ENCODE data around the gene GRIK2.
"Not testable (repeated sequence)": the region's sequence is repeated elsewhere in the genome, so short reads cannot be mapped to it uniquely, and the experiment has no call there.

Gene GRIK2

DNA sequence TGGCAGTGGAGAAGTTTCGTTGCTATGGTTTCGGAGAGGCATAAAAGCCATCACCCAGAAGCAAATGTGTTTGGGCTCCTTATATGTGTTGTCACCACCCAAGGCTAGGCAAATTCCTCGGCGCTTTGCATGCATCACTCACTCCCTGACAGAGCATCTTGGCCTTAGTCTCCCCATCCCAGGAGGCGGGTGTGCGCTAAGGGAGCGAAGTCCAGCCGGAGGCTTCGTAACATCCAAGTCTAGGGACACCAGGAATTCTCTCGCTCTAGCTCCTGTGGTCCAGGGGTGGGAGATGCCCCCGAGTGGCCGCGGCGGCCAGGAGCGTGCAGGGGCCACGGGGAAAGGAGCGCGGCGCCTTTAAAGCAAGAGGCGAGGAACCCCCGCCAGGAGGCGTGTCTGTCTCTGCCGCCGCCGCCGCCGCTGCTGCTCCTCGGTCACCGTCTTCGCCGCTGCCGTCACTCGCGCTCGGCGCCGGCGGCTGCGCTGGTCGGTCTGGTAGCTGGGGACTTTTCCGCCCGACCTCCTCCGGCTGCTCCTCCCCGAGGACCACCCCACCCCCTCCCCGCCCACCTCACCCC lies at the start of gene GRIK2:
Gene GRIK2 (plus strand): TSS at position 458 of the 578 bp plus-strand sequence.
- Mint-ChIP-seq H3K4me3 (peak within 1 kb of the TSS in 1 of 2 donors; percentile 50), H3K9me3 (peaks cover 0 to 3% of the 10 kb centered on the region in 2 donors)
- DNase-seq: no peak

DNA sequence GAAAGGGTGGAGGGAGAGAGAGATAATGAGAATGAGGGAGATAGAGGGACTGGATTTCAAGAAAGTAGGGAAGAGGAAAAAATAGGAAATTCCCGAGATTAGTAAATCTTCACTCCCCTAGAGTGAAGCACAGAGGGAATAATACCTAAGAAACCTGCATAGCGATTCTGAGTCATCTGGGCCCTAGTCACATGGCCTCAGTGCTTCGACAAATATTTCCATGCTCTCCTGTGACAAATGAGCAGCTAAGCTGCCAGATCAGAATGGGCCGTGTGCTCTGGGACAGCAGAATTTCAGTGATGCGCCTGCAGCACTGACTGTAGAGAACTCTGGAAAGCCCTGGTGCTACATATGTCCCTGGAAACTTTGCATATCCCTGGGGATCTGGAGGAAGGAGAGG lies 48.6 kb upstream of the GRIK2 start:
- H3K27ac Mint-ChIP-seq: no peak overlapping the region
- H3K27me3 Mint-ChIP-seq: no peaks in the 10 kb centered on the region
- no peak overlapping the region for H3K4me3 Mint-ChIP-seq
- ATAC-seq: no peak
- no peak for DNase-seq
- H3K4me1 Mint-ChIP-seq: no peaks in the 10 kb centered on the region
- peaks cover 0 to 4% of the 10 kb centered on the region in 2 donors for H3K9me3 Mint-ChIP-seq

More for the DNA sequence above, at the start of gene GRIK2:
- Mint-ChIP-seq H3K4me1 (no peaks in the 10 kb centered on the region), H3K27me3 (peaks cover 61% of the 10 kb centered on the region), H3K27ac (no peak within 1 kb of the TSS)
- peak; percentile 45 for ATAC-seq

DNA sequence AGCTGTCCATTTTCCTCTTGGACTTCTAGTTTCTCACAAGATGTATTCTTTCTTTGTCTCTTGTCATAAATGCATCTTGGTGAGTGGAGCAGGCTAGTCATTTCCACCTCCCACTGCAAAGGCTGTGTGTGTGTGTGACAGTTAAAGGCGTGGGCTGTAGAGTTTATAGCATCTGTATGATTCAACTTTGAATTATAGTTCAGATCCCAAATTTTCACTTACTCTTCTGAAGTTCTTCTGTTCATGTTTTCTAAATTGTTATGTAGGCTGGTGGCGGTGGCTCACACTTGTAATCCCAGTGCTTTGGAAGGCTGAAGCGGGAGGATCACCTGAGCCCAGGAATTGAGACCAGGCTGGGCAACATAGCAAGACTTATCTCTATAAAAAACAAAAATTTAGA lies 44.7 kb upstream of the GRIK2 start:
- Mint-ChIP-seq H3K27me3 (no peaks in the 10 kb centered on the region), H3K4me3 (no peak overlapping the region), H3K4me1 (no peaks in the 10 kb centered on the region), H3K9me3 (no peaks in the 10 kb centered on the region), H3K27ac (no peak overlapping the region)
- DNase-seq (no peak), ATAC-seq (no peak)

DNA sequence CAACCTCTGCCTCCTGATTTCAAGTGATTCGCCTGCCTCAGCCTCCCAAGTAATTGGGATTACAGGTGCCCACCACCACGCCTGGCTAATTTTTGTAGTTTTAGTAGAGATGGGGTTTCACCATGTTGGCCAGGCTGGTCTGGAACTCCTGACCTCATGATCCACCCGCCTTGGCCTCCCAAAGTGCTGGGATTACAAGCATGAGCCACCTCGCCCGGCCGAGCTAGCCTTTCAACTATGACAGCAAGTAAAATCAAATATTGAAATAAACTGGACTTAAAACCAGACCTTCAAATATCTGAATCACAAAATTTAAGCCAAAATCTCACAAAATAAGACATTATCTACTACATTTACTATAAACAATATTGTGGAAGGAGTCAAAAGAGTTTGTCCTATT lies 42.9 kb upstream of the GRIK2 start:
- not testable (repeated sequence) for ATAC-seq, H3K27ac Mint-ChIP-seq, H3K9me3 Mint-ChIP-seq, H3K27me3 Mint-ChIP-seq, H3K4me1 Mint-ChIP-seq, DNase-seq, H3K4me3 Mint-ChIP-seq

DNA sequence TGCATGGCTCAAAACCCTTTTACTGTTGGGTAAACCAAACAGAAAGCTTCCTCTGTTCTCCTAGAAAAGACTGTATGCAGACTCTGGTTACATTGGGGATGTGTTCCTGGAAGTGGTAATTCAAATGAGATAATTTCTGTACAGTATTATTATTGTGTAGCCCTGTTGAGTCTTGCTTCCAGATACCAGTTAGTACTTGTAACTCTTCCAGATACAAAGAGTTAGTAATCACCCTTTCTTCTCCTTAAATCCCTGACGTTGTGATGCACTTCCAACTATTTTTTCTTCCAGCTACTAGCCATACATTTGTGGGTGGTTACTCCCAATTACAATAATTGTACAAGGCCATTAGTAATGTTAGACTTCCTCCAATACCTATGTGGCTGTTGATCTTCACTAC lies 42.3 kb upstream of the GRIK2 start:
- no peak overlapping the region for H3K4me3 Mint-ChIP-seq
- no peak overlapping the region for H3K27ac Mint-ChIP-seq
- ATAC-seq (no peak), DNase-seq (no peak)
- H3K9me3 Mint-ChIP-seq: no peaks in the 10 kb centered on the region
- H3K4me1 Mint-ChIP-seq: no peaks in the 10 kb centered on the region
- no peaks in the 10 kb centered on the region for H3K27me3 Mint-ChIP-seq

GRCh38 chr6:101352316-101352715 lies 41.2 kb upstream of the GRIK2 start:
- Mint-ChIP-seq H3K27me3 (no peaks in the 10 kb centered on the region), H3K27ac (no peak overlapping the region), H3K4me3 (no peak overlapping the region), H3K4me1 (no peaks in the 10 kb centered on the region), H3K9me3 (no peaks in the 10 kb centered on the region)
- no peak for ATAC-seq
- DNase-seq: no peak

GRCh38 chr6:101365181-101365580 lies 28.3 kb upstream of the GRIK2 start:
- H3K4me1 Mint-ChIP-seq: no peaks in the 10 kb centered on the region
- ATAC-seq (no peak), DNase-seq (no peak)
- no peaks in the 10 kb centered on the region for H3K27me3 Mint-ChIP-seq
- no peak overlapping the region for H3K27ac Mint-ChIP-seq
- no peak overlapping the region for H3K4me3 Mint-ChIP-seq
- no peaks in the 10 kb centered on the region for H3K9me3 Mint-ChIP-seq

GRCh38 chr6:101379926-101380325 lies 13.6 kb upstream of the GRIK2 start:
- H3K27ac Mint-ChIP-seq: no peak overlapping the region
- H3K4me1 Mint-ChIP-seq: no peaks in the 10 kb centered on the region
- no peak overlapping the region for H3K4me3 Mint-ChIP-seq
- H3K27me3 Mint-ChIP-seq: no peaks in the 10 kb centered on the region
- DNase-seq (no peak), ATAC-seq (no peak)
- H3K9me3 Mint-ChIP-seq: peaks cover 10 to 17% of the 10 kb centered on the region in 2 donors

- H3K4me3 Mint-ChIP-seq: no peak overlapping the region
Observed at GRCh38 chr6:101380897-101381630, 12.4 kb upstream of the GRIK2 start.

DNA sequence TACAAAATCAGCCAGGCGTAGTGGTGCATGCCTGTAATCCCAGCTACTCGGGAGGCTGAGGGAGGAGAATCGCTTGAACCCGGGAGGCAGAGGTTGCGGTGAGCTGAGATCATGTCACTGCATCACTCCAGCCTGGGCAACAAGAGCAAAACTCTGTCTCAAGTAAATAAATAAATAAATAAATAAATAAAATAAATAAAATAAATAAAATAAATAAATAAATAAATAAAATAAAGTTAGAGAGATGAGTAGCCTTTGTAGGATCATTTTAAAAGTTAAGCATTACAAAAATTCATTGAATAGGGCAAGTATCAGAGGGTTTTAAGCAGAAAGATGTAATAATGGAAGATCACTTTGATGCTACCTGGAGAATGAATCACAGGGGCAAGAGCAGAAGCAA lies 9.8 kb upstream of the GRIK2 start:
- H3K4me1 Mint-ChIP-seq, H3K4me3 Mint-ChIP-seq, H3K27me3 Mint-ChIP-seq, ATAC-seq, H3K27ac Mint-ChIP-seq, DNase-seq: not testable (repeated sequence)
- H3K9me3 Mint-ChIP-seq: peaks cover 9 to 10% of the 10 kb centered on the region in 2 donors

More at GRCh38 chr6:101380897-101381630, 12.4 kb upstream of the GRIK2 start:
- Mint-ChIP-seq H3K27ac (no peak overlapping the region), H3K9me3 (peaks cover 10 to 16% of the 10 kb centered on the region in 2 donors), H3K4me1 (no peaks in the 10 kb centered on the region), H3K27me3 (no peaks in the 10 kb centered on the region)
- DNase-seq (no peak), ATAC-seq (no peak)

GRCh38 chr6:101386982-101387381 lies 6.5 kb upstream of the GRIK2 start:
- Mint-ChIP-seq H3K9me3 (peaks cover 7 to 9% of the 10 kb centered on the region in 2 donors), H3K4me3 (no peak overlapping the region), H3K4me1 (no peaks in the 10 kb centered on the region), H3K27me3 (peaks cover 28% of the 10 kb centered on the region), H3K27ac (no peak overlapping the region)
- ATAC-seq (no peak), DNase-seq (no peak)

GRCh38 chr6:101391772-101392585 lies 1.5 kb upstream of the GRIK2 start:
- Mint-ChIP-seq H3K27me3 (peaks cover 58% of the 10 kb centered on the region), H3K4me3 (no peak overlapping the region), H3K4me1 (no peaks in the 10 kb centered on the region), H3K9me3 (peaks cover 0 to 3% of the 10 kb centered on the region in 2 donors), H3K27ac (no peak overlapping the region)
- ATAC-seq (no peak), DNase-seq (no peak)

DNA sequence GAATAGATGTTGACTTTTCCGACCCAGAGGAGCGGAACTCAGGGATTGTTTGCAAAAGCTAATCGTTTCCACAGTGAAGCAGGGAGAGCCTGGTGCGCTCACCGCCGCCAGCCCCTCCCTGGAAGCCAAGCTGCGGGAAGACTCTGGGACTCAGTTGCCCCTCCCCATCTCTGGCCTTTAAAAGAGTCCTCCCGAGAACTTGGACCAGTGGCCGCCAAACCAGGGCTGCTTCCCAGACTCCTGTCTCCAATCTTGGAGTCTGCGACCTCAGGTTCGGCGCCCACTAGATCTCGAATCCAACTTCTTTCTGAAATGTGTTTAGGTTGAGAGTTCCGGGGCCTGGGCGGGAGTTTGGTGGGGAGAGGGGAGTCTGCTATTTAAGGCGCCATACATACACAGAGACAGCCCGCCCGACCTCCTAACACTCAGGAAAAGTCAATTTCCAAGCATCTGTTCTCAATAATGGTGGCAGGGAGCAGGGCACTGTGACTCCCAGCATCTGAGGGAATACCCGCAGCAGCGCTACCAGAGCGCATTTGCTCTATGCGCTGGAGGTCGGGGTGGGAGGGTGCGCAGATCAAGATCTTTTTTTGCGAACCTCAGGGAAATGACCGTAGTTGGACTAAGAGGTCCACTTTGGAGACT lies 800 bp upstream of the GRIK2 start:
- Mint-ChIP-seq H3K27ac (no peak overlapping the region), H3K4me3 (no peak overlapping the region), H3K9me3 (peaks cover 0 to 3% of the 10 kb centered on the region in 2 donors), H3K4me1 (no peaks in the 10 kb centered on the region), H3K27me3 (peaks cover 58% of the 10 kb centered on the region)
- ATAC-seq (no peak), DNase-seq (no peak)

DNA sequence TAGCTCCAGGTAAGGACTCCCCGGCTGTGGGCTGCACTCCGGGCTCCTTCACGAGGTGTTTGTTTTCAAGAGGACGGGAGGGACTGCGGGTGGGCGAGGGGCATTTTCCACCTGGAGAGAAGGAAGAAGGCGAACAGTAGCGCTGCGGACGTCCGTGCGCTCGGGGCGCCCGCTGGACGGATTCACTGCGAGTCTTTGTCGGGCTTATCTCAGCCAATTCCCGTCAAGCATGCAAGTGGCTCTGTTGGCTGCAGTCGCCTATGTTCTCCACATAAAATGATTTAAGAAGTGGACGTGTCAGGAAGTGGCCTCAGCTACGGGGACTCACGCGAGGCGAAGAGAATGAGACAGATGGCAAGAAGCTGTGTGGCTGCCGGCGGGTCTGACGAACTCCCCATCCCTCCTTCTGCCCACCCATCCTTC lies 332 bp downstream of the GRIK2 start:
- DNase-seq (no peak), ATAC-seq (no peak)
- Mint-ChIP-seq H3K9me3 (peaks cover 0 to 3% of the 10 kb centered on the region in 2 donors), H3K4me1 (no peaks in the 10 kb centered on the region), H3K27me3 (peaks cover 66% of the 10 kb centered on the region), H3K4me3 (peak overlapping the region in 1 of 2 donors; percentile 50), H3K27ac (no peak overlapping the region)

DNA sequence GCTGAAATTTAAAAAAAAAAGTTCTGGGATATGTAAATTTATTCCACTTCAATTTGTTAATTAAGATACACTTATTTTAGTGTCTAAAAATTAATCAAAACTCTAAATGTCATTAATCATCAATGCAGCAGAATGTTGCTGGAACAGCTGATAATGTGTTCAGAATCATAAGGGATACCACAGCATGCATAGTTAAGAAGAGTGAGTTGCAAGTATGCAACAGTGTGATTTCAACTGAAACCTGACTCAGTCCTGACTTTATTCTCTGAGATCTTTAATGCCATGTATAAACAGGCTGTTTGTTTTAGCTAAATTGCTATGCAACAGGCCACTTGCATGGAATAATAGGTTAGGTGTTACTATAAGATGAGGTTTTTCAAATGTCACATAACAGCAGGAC lies 1.4 kb downstream of the GRIK2 start:
- H3K27me3 Mint-ChIP-seq: peaks cover 70% of the 10 kb centered on the region

More for the DNA sequence above, 1.4 kb downstream of the GRIK2 start:
- H3K4me3 Mint-ChIP-seq: no peak overlapping the region
- H3K9me3 Mint-ChIP-seq: peaks cover 2 to 3% of the 10 kb centered on the region in 2 donors
- H3K4me1 Mint-ChIP-seq: no peaks in the 10 kb centered on the region
- no peak overlapping the region for H3K27ac Mint-ChIP-seq
- ATAC-seq (no peak), DNase-seq (no peak)
